ENCODE data around the gene PAX5. TPM values are rescaled to one million over a fixed set of nuclear protein-coding genes. Genes with fewer than 3 reads are reported as not detected.
"Not testable (repeated sequence)": the region's sequence is repeated elsewhere in the genome, so short reads cannot be mapped to it uniquely, and the experiment has no call there.

The PAX5 gene
- total RNA-seq, 2 experiments from 2014 or later: 0.10 to 0.12 TPM

DNA sequence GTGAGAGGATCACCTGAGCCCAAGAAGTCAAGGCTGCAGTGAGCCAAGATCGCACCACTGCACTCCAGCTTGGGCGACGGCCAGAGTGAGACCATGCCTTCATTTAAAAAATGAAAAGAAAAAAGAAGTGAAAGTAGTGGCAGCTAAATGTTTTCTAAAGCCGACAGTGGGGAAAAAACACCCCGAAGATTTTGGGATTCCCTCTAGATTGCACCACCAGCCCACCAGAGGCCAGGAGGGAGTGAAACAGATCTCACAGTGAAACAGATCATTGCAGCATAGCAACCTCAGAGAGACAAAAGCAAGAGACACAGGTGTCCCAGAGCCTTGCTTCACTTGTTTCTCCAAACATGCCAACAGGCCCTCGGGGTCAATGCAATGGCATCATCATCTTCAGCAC is 156.8 kb downstream of the PAX5 start:
- ChIA-PET POLR2A (no interaction called here), CTCF (interaction anchor here (0.6 to 0.7 kb wide), 2 partner anchors 96 to 454 kb away, joined by 3 read pairs; no protein-coding TSS in a partner anchor)
- no peak overlapping the region for H3K27ac Mint-ChIP-seq
- no peaks in the 10 kb centered on the region for H3K4me1 Mint-ChIP-seq
- H3K36me3 Mint-ChIP-seq (ENCODE audit: low read depth): no peaks in the 10 kb centered on the region
- no peak overlapping the region for H3K4me3 Mint-ChIP-seq
- H3K9me3 Mint-ChIP-seq: no peaks in the 10 kb centered on the region
- H3K27me3 Mint-ChIP-seq: peaks cover 3% of the 10 kb centered on the region
- DNase-seq: no peak

DNA sequence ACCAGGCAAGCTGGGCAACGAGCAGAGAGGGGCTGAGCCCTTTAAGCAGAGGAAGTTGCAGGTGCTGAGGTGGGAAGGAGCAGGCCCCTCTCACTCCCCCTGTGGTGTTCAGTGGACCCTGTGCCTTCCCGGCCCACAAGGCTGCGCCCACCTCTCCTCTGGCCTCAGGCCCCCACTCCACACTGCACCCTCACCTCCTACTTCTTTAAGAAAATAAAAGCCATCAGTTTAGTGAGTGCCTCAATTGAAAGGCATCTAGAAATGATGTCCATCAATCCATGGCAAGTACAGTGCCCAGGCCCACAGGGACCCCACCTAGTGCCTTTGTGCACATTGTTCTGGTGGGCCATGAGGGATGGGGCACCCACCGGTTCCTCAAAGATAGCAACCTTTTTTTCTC is 158.0 kb downstream of the PAX5 start:
- ChIA-PET CTCF (interaction anchor here (0.6 kb wide), 1 partner anchor 169 kb away, joined by 4 read pairs; no protein-coding TSS in a partner anchor), POLR2A (no interaction called here)
- no peak for DNase-seq
- Mint-ChIP-seq H3K27me3 (peaks cover 3% of the 10 kb centered on the region), H3K27ac (no peak overlapping the region), H3K9me3 (no peaks in the 10 kb centered on the region), H3K4me1 (no peaks in the 10 kb centered on the region), H3K36me3 (ENCODE audit: low read depth) (no peaks in the 10 kb centered on the region), H3K4me3 (no peak overlapping the region)

DNA sequence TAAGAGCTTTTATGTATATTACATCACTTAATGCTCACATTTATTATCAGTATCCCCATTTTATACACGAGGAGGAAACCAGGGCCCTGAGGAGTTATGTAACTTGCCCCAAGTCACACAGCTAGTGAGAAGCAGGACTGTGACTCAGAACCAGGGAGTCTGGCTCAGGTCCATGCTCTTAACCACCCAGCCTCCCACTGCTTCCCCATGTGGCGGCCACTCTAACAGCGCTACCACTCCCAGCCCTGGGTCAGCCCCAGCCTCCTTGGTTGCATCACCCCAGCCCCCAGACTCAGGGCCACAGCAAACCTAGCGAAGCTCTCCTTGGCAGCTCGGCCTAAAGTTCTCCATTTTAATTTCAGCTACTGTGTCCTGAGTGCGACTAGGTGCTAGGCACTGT is 159.1 kb downstream of the PAX5 start:
- H3K36me3 Mint-ChIP-seq (ENCODE audit: low read depth): no peaks in the 10 kb centered on the region
- no peak for DNase-seq
- no peak overlapping the region for H3K27ac Mint-ChIP-seq
- ChIA-PET POLR2A (no interaction called here), CTCF (interaction anchor here (0.5 to 2.6 kb wide), 4 partner anchors 11 to 821 kb away, joined by 3 to 22 read pairs (median 4); no protein-coding TSS in a partner anchor)
- no peaks in the 10 kb centered on the region for H3K4me1 Mint-ChIP-seq
- H3K27me3 Mint-ChIP-seq: peaks cover 3% of the 10 kb centered on the region
- H3K9me3 Mint-ChIP-seq: no peaks in the 10 kb centered on the region
- H3K4me3 Mint-ChIP-seq: no peak overlapping the region

DNA sequence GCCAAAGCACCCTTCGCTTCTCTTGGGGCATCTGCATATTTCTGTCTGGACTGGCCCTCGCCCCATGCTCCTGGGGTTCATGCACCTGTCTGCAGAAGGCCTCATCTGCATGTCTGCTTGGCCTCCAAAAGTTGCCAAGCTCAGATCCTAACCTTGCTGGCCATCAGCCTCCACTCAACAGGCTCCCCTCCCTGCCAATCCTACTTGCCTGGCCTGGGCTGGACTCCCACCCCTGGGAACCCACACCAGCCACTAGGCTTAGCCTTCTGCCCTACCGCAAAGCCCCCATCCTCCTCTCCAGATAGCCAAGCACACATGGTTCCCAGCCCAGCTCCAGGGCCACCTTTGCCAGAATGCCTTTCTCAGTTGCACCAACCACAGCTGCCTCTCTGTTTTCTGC is 159.8 kb downstream of the PAX5 start:
- H3K9me3 Mint-ChIP-seq: no peaks in the 10 kb centered on the region
- POLR2A ChIA-PET: no interaction called here
- no peak overlapping the region for H3K27ac Mint-ChIP-seq
- no peak overlapping the region for H3K4me3 Mint-ChIP-seq
- no peak for DNase-seq
- CTCF ChIA-PET: interaction anchor here (0.9 to 2.6 kb wide), 9 partner anchors 11 to 118 kb away, joined by 3 to 22 read pairs (median 5); no protein-coding TSS in a partner anchor
- peaks cover 3% of the 10 kb centered on the region for H3K27me3 Mint-ChIP-seq
- H3K4me1 Mint-ChIP-seq: no peaks in the 10 kb centered on the region
- H3K36me3 Mint-ChIP-seq (ENCODE audit: low read depth): no peaks in the 10 kb centered on the region

DNA sequence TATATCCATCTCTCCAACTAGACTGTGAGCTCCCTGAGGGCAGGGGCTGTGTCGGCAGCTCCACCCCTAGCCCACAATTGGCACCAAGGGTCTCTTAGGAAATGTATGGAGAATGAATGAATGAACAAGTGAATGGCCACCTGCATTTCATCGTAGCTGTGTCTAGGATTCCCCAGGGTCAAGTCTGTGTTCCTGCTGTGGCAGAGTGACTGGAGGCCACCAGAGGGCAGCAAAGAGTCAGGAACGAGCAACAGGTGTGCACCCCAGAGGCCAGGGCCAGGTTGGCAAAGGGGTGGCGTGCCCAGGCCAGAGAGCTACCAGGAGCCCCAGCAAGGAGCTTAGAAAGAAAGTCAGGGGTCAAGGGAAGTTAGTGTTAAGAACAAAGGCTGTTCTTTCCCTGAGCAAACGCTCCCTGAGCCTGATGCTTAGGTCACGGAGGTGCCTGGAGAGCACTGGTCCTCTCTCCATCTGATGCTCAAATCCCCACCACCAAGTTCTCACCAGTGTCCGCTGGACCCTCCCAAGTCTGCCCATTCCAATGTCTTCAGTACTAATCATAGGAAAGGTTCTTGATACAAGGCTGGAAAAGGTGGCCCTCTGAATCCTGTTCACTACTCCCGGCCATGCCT is 160.7 kb downstream of the PAX5 start:
- ChIA-PET POLR2A (no interaction called here), CTCF (interaction anchor here (0.7 to 2.6 kb wide), 29 partner anchors 10 to 538 kb away, joined by 3 to 22 read pairs (median 4); no protein-coding TSS in a partner anchor)
- Mint-ChIP-seq H3K4me3 (no peak overlapping the region), H3K4me1 (no peaks in the 10 kb centered on the region), H3K36me3 (ENCODE audit: low read depth) (no peaks in the 10 kb centered on the region), H3K27me3 (peaks cover 3% of the 10 kb centered on the region), H3K9me3 (no peaks in the 10 kb centered on the region), H3K27ac (no peak overlapping the region)
- peak; percentile 76 for DNase-seq

DNA sequence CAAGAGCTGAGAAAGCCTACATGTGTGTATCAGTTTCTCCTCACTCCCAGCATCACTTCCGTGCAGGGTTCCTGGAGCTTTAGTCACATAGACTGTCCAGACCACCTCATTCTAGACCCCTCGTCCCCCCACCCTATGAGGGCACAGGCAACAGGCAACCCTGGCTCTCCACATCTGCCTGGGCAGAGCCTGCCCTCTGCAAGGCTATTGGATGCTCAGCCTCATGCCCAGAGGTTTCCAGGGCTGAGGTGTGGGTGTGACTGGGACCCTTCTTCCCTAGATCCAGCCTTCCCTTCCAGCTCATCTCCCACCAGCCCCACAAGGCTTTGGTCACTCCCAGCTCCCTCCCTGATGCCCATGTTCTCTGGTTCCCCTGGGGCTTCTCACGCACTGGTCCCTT is 161.4 kb downstream of the PAX5 start:
- Mint-ChIP-seq H3K27ac (no peak overlapping the region), H3K4me3 (no peak overlapping the region)
- CTCF ChIA-PET: interaction anchor here (0.7 to 2.6 kb wide), 26 partner anchors 9 to 538 kb away, joined by 3 to 22 read pairs (median 4); no protein-coding TSS in a partner anchor

DNA sequence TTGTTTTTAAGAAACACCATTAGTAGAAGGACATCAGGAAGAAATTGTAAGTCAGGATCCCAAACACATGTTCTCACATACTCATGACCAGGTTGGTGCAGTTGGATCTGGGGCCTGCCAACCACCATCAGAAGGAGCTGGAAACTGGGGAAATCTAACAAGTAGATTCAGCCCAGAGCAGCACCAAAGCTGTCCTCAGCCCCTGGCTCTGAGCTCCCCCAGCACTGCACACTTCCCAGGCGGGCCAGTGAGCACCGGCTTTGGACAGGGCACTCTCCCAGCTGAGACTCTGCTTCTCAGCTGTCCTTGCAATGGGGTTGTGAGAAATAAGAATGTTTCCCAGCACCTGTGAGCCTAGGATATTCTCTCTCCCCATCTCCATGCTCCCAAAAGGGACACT is 162.5 kb downstream of the PAX5 start:
- no peaks in the 10 kb centered on the region for H3K4me1 Mint-ChIP-seq
- H3K9me3 Mint-ChIP-seq: no peaks in the 10 kb centered on the region
- ChIA-PET POLR2A (no interaction called here), CTCF (interaction anchor here (0.6 to 2.5 kb wide), 2 partner anchors 31 to 225 kb away, joined by 4 to 8 read pairs; no protein-coding TSS in a partner anchor)
- DNase-seq: no peak
- no peak overlapping the region for H3K27ac Mint-ChIP-seq
- peaks cover 3% of the 10 kb centered on the region for H3K27me3 Mint-ChIP-seq
- H3K4me3 Mint-ChIP-seq: no peak overlapping the region
- H3K36me3 Mint-ChIP-seq (ENCODE audit: low read depth): no peaks in the 10 kb centered on the region

More for the DNA sequence above, 161.4 kb downstream of the PAX5 start:
- no peak for DNase-seq
- POLR2A ChIA-PET: no interaction called here
- no peaks in the 10 kb centered on the region for H3K9me3 Mint-ChIP-seq
- peaks cover 3% of the 10 kb centered on the region for H3K27me3 Mint-ChIP-seq
- H3K4me1 Mint-ChIP-seq: no peaks in the 10 kb centered on the region
- H3K36me3 Mint-ChIP-seq (ENCODE audit: low read depth): no peaks in the 10 kb centered on the region

DNA sequence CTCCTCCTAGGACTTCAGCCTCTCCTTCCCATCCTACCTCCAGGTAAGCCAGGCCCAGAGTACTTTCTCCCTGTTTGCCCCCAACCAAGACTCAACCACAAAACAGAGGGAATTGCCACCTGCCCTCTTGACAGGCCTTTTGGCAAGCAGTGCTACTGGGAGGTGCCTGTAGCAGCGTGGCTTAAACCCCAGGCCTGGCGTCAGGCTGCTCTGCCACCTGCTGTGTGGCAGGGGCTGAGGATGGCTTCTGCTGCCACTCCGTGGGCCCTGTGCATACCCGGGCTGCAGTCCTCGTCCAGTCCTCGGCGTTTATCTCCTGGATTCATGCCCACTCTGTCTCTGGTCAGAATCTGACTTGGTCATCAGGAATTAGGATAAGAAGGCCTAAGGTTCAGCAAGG is 163.1 kb downstream of the PAX5 start:
- Mint-ChIP-seq H3K4me1 (no peaks in the 10 kb centered on the region), H3K4me3 (no peak overlapping the region), H3K27me3 (peaks cover 3% of the 10 kb centered on the region), H3K9me3 (no peaks in the 10 kb centered on the region), H3K27ac (no peak overlapping the region), H3K36me3 (ENCODE audit: low read depth) (no peaks in the 10 kb centered on the region)
- DNase-seq: no peak
- POLR2A ChIA-PET: no interaction called here
- CTCF ChIA-PET: interaction anchor here (2.5 kb wide), 1 partner anchor 31 kb away, joined by 8 read pairs; no protein-coding TSS in a partner anchor

DNA sequence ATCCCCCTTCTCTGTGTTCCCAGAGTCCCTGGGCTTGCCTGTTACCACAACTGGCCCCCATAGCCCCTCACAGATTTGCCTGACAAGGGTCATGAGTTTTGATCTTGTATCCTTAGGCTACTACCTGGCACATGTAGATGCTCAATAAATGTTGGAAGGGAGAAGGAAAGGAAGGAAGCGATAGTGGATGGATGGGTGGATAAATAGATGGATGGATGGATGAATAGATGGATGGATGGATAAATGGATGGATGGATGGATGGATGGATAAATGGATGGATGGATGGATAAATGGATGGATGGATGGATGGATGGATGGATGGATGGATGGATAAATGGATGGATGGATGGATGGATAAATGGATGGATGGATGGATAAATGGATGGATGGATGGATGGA is 164.5 kb downstream of the PAX5 start:
- CTCF ChIA-PET; H3K27ac Mint-ChIP-seq; DNase-seq; H3K27me3 Mint-ChIP-seq; H3K9me3 Mint-ChIP-seq; H3K36me3 Mint-ChIP-seq (ENCODE audit: low read depth); H3K4me3 Mint-ChIP-seq; POLR2A ChIA-PET; H3K4me1 Mint-ChIP-seq: not testable (repeated sequence)

DNA sequence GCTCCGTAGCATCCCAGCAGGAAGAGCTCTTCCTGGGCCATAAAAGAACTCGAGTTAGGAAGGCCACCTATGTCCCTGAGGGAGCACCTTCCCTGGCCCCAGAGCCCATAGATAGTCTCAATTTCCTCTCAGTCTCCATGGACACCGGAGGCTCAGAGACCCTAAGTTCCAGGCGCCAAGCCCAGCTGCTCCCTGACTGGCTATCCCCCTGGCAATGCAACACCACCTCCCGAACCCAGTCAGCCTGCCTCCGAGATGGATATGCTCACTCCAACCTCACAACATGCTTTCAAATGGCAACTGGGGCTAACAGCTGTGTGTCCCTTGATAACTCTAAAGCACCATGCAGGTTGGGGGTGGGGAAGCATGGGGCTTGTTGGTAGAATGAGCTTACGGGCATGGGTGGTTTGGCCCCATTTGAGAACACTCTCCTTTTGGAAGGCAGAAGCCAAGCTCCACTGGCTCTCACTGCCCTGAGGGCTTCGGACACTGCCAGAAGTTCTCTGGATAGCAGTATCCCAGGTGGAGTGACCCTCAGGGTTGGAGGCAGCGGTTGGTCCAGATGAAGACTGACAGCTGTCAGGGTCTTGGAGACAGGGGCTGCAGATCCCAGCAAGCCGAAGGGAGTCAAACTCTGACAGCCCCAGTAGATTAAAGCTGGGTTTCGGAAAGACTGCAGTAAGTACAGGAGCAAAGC is 165.3 kb downstream of the PAX5 start:
- no peak for DNase-seq
- no peak overlapping the region for H3K4me3 Mint-ChIP-seq
- H3K36me3 Mint-ChIP-seq (ENCODE audit: low read depth): no peaks in the 10 kb centered on the region
- no peaks in the 10 kb centered on the region for H3K9me3 Mint-ChIP-seq
- ChIA-PET POLR2A (no interaction called here), CTCF (interaction anchor here (1.4 kb wide), 1 partner anchor 15 kb away, joined by 4 read pairs; no protein-coding TSS in a partner anchor)
- H3K4me1 Mint-ChIP-seq: no peaks in the 10 kb centered on the region
- H3K27me3 Mint-ChIP-seq: peaks cover 3% of the 10 kb centered on the region
- H3K27ac Mint-ChIP-seq: no peak overlapping the region

DNA sequence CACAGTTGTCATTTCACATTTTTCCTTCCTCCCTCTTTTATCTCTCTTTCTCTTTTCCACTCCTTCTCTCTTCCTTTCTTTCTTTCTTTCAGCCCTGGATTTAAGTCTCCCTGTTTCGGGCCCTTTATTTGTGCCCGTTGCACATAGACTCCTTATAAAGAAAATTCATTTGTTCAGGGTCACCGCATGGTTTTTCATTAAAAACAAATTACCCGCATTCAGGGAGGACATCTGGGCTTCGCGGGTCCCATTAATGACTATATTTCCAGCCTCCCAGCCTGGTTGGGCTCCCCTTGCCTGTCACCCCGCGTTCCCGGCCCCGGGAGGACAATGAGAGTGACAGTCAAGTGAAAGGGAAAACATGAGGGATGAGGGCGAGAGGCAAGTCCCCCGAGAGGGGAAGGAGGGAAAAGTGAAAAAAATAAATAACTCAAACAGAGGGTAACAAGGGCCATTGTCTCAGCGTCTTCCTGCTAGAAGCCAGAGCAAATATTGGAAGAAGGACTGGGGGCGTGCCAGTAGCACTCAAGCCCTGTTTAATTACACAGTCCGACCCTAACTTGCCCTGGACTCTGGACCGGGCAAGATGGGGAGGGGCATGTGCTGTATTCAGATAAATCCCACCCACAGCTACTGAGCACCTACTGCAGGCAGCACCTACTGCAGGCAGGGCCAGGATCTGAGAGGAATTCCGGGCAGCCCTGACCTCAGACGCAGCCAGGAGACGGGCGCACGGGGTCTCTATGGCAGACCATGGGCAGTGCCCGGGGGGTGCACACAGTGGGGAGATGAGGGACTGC is 166.2 kb downstream of the PAX5 start:
- Mint-ChIP-seq H3K36me3 (ENCODE audit: low read depth) (no peaks in the 10 kb centered on the region), H3K9me3 (no peaks in the 10 kb centered on the region), H3K27me3 (peaks cover 1% of the 10 kb centered on the region), H3K4me1 (no peaks in the 10 kb centered on the region), H3K27ac (no peak overlapping the region), H3K4me3 (no peak overlapping the region)
- ChIA-PET CTCF (interaction anchor here (1.4 kb wide), 2 partner anchors 10 to 14 kb away, joined by 3 to 4 read pairs; no protein-coding TSS in a partner anchor), POLR2A (no interaction called here)
- no peak for DNase-seq

DNA sequence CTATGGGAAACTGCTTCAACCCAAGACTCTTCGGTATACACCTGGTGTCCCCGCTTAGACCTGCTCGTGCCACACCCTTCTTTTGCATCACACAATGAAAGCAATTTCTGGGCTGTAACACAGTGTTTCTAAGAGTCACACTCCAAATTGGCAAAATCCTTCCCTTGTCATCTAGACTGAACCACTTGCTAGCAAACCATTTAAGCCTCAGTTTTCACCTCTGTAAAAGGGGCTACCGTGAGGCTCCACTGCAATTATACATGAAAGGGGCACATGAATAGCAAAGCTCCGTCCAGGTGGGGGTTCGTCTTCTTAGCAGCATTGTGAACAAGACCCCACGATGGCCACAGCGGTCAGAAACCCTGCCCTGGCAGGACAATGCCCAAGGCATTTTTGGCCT is 166.8 kb downstream of the PAX5 start:
- no peak for DNase-seq
- no peaks in the 10 kb centered on the region for H3K4me1 Mint-ChIP-seq
- H3K9me3 Mint-ChIP-seq: no peaks in the 10 kb centered on the region
- no peak overlapping the region for H3K27ac Mint-ChIP-seq
- H3K4me3 Mint-ChIP-seq: no peak overlapping the region
- no peaks in the 10 kb centered on the region for H3K27me3 Mint-ChIP-seq
- H3K36me3 Mint-ChIP-seq (ENCODE audit: low read depth): no peaks in the 10 kb centered on the region
- ChIA-PET POLR2A (no interaction called here), CTCF (interaction anchor here (1.4 kb wide), 1 partner anchor 9 kb away, joined by 3 read pairs; no protein-coding TSS in a partner anchor)

DNA sequence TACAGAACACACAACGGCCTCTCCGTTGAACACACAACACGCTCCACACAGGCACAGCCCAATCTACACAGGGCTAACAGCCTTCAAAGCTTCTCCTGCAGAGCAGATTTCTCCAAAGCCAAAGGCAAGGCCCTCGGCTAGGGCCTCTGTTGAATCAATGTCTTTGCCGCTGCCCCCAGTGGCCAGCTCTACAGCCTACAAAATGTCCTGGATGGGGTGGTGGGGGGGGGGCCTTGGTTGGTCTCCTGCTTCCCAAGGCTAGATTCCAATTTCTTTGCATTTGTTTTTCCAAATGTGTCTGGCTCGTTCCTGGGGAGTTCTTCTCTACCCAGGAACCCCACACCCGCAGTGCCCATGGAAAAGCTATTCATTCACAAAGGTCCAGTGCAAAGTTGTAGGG is 167.2 kb downstream of the PAX5 start:
- no peaks in the 10 kb centered on the region for H3K27me3 Mint-ChIP-seq
- CTCF ChIA-PET: interaction anchor here (1.4 kb wide), 1 partner anchor 9 kb away, joined by 3 read pairs; no protein-coding TSS in a partner anchor

More for the DNA sequence above, 167.2 kb downstream of the PAX5 start:
- H3K4me1 Mint-ChIP-seq: no peaks in the 10 kb centered on the region
- H3K36me3 Mint-ChIP-seq (ENCODE audit: low read depth): no peaks in the 10 kb centered on the region
- no peak for DNase-seq
- H3K27ac Mint-ChIP-seq: no peak overlapping the region
- no peaks in the 10 kb centered on the region for H3K9me3 Mint-ChIP-seq
- H3K4me3 Mint-ChIP-seq: no peak overlapping the region
- POLR2A ChIA-PET: no interaction called here

Data from activated CD4-positive, alpha-beta T cell treated with anti-CD3 and anti-CD28 coated beads, Interleukin-2, amount 10 ng/mL, durations not matched to agents 7 days and 5 days (primary cell).